Heart left ventricle (tissue), 13 donors: ENCODE results near the gene TKFC.

Experiments used
- CTCF ChIP-seq, 12 donors: fragments of 200-600 bp; sonication (generic) in 4 of 12; IDR thresholded peaks; one replicate each; pipeline versions ENCODE4 v1.5.0 to v1.8.0; 2018 to 2022; ENCODE audit warnings: antibody characterized with exemption in 12 of 12, mild to moderate bottlenecking in 5 of 12
- POLR2A ChIP-seq, 2 donors: fragments of 450-650 bp; IDR thresholded peaks; one replicate each; pipeline ENCODE4 v1.6.1; 2017; ENCODE audit warnings: antibody characterized with exemption in 2 of 2, mild to moderate bottlenecking in 2 of 2, moderate library complexity in 2 of 2
- donor health status: ischemic (EF 13 %, LVEDD 7.1; RV severe dilation, severe dysfunction).
- donor health status: DM: no; HTN: yes; CAD: no.
- donor health status: DM: no; HTN: no; CAD: no.
- donor health status: ischemic (EF 25% LVEDD 6.9; RV normal size, moderate dysfunction).
- donor health status: ischemic (EF 25% LVEDD 5.7; RV mildly dilated, moderate dysfunction).
- donor health status: ischemic (EF 35%, LVEDD 5.7; RV mildly dilated, moderate dysfunction).
- donor health status: nonischemic (EF 11% LVEDD 7.7; RV severe dilation, severe dysfunction).
- donor health status: DM: yes; HTN: yes; CAD: no.
- donor health status: PGD.
- donor health status: ischemic (EF 29% LVEDD 5.4; RV normal size, mild dysfunction).
- donor health status: nonischemic (EF 23%, LVEDD 6.1; RV moderate dilation, normal function).

- TF ChIP-seq CTCF (IDR thresholded peaks at IDR 0.05), result no peak
- TF ChIP-seq POLR2A (IDR thresholded peaks at IDR 0.05), result no peak
Observed at GRCh38 chr11:61350336-61350735, 17.3 kb downstream of the TKFC start.
